Liver (tissue), 9 donors: ENCODE measurements around the gene ACTN1. TPM values are rescaled to one million over a fixed set of nuclear protein-coding genes. Genes with fewer than 3 reads are reported as not detected.

Source experiments
- DNase-seq: peaks from one replicate; pipeline ENCODE4 v3.0.0-alpha.2; 2017; ENCODE audit warnings: low spot score
- H3K27ac ChIP-seq, 2 donors: one replicate each; pipeline ENCODE4 v1.7.0; 2013; ENCODE audit warnings: inconsistent platforms in 2 of 2, low read length in 2 of 2, control low read depth in 1 of 2, low read depth in 1 of 2, mild to moderate bottlenecking in 1 of 2
- H3K27me3 ChIP-seq, 4 donors: one replicate each; pipeline versions ENCODE4 v1.6.1 to v1.7.0; 2013; ENCODE audit warnings: low read length in 3 of 4, inconsistent platforms in 1 of 4, mild to moderate bottlenecking in 1 of 4, moderate library complexity in 1 of 4; ENCODE audit not compliant: control insufficient read depth in 4 of 4, insufficient read depth in 4 of 4
- H3K36me3 ChIP-seq, 4 donors: one replicate each; pipeline versions ENCODE4 v1.6.1 to v1.7.0; 2013; ENCODE audit warnings: low read length in 3 of 4, mild to moderate bottlenecking in 3 of 4, low read depth in 1 of 4, moderate library complexity in 1 of 4; ENCODE audit not compliant: control insufficient read depth in 4 of 4, insufficient read depth in 3 of 4
- H3K4me1 ChIP-seq, 4 donors: one replicate each; pipeline versions ENCODE4 v1.6.1 to v1.7.0; 2013; ENCODE audit warnings: low read length in 3 of 4, mild to moderate bottlenecking in 3 of 4, moderate library complexity in 1 of 4; ENCODE audit not compliant: control insufficient read depth in 4 of 4, insufficient read depth in 4 of 4
- H3K4me3 ChIP-seq, 3 donors: one replicate each; pipeline versions ENCODE4 v1.6.1 to v1.7.0; 2013; ENCODE audit warnings: low read length in 3 of 3, control low read depth in 1 of 3, low read depth in 1 of 3, mild to moderate bottlenecking in 1 of 3
- H3K9ac ChIP-seq, 2 donors: one replicate each; pipeline ENCODE4 v1.7.0; 2013; ENCODE audit warnings: low read length in 2 of 2, mild to moderate bottlenecking in 2 of 2, moderate library complexity in 2 of 2, control low read depth in 1 of 2, low read depth in 1 of 2
- H3K9me3 ChIP-seq, 4 donors: one replicate each; pipeline versions ENCODE4 v1.6.1 to v1.7.0; 2013; ENCODE audit warnings: low read length in 3 of 4; ENCODE audit not compliant: control insufficient read depth in 4 of 4
- ATF3 ChIP-seq: IDR thresholded peaks from 2 replicates; pipeline ENCODE4 v1.6.1; 2016; ENCODE audit warnings: antibody characterized with exemption
- EGR1 ChIP-seq, 2 donors: IDR thresholded peaks; 2 replicates each; pipeline ENCODE4 v1.6.1; 2016 to 2018; ENCODE audit warnings: antibody characterized with exemption in 2 of 2, low read depth in 2 of 2
- FOXA1 ChIP-seq: IDR thresholded peaks from 2 replicates; pipeline ENCODE4 v1.6.1; 2016; ENCODE audit warnings: antibody characterized with exemption
- FOXA2 ChIP-seq: IDR thresholded peaks from 2 replicates; pipeline ENCODE4 v1.6.1; 2016; ENCODE audit warnings: antibody characterized with exemption
- GABPA ChIP-seq, 2 donors: IDR thresholded peaks in 1 of 2; conservative IDR thresholded peaks in 1 of 2; 2 replicates each; pipeline ENCODE4 v1.6.1; 2016; ENCODE audit warnings: antibody characterized with exemption in 2 of 2, mild to moderate bottlenecking in 1 of 2, moderate library complexity in 1 of 2
- HNF4A ChIP-seq, 2 donors: conservative IDR thresholded peaks; 2 replicates each; pipeline ENCODE4 v1.6.1; 2016; ENCODE audit warnings: antibody characterized with exemption in 2 of 2, mild to moderate bottlenecking in 2 of 2
- HNF4G ChIP-seq: IDR thresholded peaks from 2 replicates; pipeline ENCODE4 v1.6.1; 2016; ENCODE audit warnings: antibody characterized with exemption
- JUND ChIP-seq, 2 donors: IDR thresholded peaks; 2 replicates each; pipeline ENCODE4 v1.6.1; 2016; ENCODE audit warnings: antibody characterized with exemption in 2 of 2
- MAX ChIP-seq: IDR thresholded peaks from 2 replicates; pipeline ENCODE4 v1.6.1; 2016; ENCODE audit warnings: antibody characterized with exemption
- RAD21 ChIP-seq, 2 donors: IDR thresholded peaks; 2 replicates each; pipeline ENCODE4 v1.6.1; 2016; ENCODE audit warnings: antibody characterized with exemption in 2 of 2, mild to moderate bottlenecking in 2 of 2
- REST ChIP-seq: IDR thresholded peaks from 2 replicates; pipeline ENCODE4 v1.6.1; 2016; ENCODE audit warnings: antibody characterized with exemption, mild to moderate bottlenecking
- RXRA ChIP-seq, 2 donors: IDR thresholded peaks; 2 replicates each; pipeline ENCODE4 v1.6.1; 2017 to 2018; ENCODE audit warnings: antibody characterized with exemption in 2 of 2, mild to moderate bottlenecking in 1 of 2
- SP1 ChIP-seq: IDR thresholded peaks from 2 replicates; pipeline ENCODE4 v1.6.1; 2018; ENCODE audit warnings: antibody characterized with exemption, mild to moderate bottlenecking
- TAF1 ChIP-seq: conservative IDR thresholded peaks from 2 replicates; pipeline ENCODE4 v1.6.1; 2016; ENCODE audit warnings: antibody characterized with exemption, mild to moderate bottlenecking
- YY1 ChIP-seq: IDR thresholded peaks from 2 replicates; pipeline ENCODE4 v1.6.1; 2016; ENCODE audit warnings: antibody characterized with exemption, mild to moderate bottlenecking
- ZBTB33 ChIP-seq: IDR thresholded peaks from 2 replicates; pipeline ENCODE4 v1.6.1; 2016; ENCODE audit warnings: antibody characterized with exemption
- WGBS: extraction: QIAGEN DNeasy Blood & Tissue Kit; methylation state at CpG from one replicate; pipeline ENCODE4 v1.1.7; 2013; 5-methylcytosine and 5-hydroxymethylcytosine counted together
- polyA plus RNA-seq, 2 donors: library from polyadenylated mRNA; stranded (reverse) in 1 of 2; unstranded in 1 of 2; fragments of 200-250 nt in 1 of 2; fragments of >200 nt in 1 of 2; fragmentation: Nextera tagmentation in 1 of 2; extraction: Ambion mirVana in 1 of 2; gene quantifications; one replicate each; pipeline versions ENCODE4 v1.2.1 to v1.2.3, GENCODE V29; 2013 to 2015
- total RNA-seq, 2 donors: library from RNA; depleted of rRNA; stranded (reverse); fragments of >200 nt; gene quantifications; one replicate each; pipeline ENCODE4 v1.2.3, GENCODE V29; 2014
- donor health status: healthy.
- donor health status: healthy.
- donor health status: healthy.
- donor health status: healthy.
- donor health status: healthy.

ACTN1 gene
- total and polyA plus RNA-seq, 4 donors = 36.2 to 100 (median 63.1) TPM

DNA sequence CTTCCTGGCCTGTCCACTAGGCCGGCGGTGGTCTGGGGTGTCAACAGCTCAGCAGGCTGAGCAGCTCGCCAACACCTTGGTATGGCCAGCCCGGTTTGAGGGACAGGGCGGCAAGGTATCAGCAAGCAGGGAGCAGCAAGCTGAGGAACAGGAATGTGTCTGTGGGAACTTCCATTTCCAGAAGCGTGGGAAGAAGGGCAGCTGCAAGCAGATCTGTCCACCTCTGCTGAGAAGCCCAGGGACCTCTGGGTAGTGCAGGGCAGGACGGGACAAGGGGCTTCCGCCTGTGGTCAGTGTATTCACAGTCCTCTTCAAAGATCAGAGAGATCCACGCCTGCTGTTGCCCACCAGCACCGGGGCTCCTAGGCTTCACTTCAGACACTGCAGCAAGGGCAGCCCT, 36.0 kb downstream of the ACTN1 start:
- H3K4me3 ChIP-seq = no peak overlapping the region
- H3K27me3 ChIP-seq = no peaks in the 10 kb centered on the region
- no peak overlapping the region for H3K9ac ChIP-seq
- H3K36me3 ChIP-seq = no peaks in the 10 kb centered on the region
- no peak overlapping the region for H3K27ac ChIP-seq
- H3K9me3 ChIP-seq = no peaks in the 10 kb centered on the region
- H3K4me1 ChIP-seq = peaks cover 28 to 80% (median 59%) of the 10 kb centered on the region in 4 donors
- 91% methylated on average over 10 of the region's 10 CpGs for WGBS
- DNase-seq = no peak
- TF ChIP-seq GABPA (IDR thresholded peaks at IDR 0.05 in 1 of 2, conservative IDR thresholded peaks at IDR 0.05 in 1 of 2) (no peak), RAD21 (IDR thresholded peaks at IDR 0.05) (no peak), HNF4A (conservative IDR thresholded peaks at IDR 0.05) (no peak), SP1 (no peak), FOXA2 (no peak), ATF3 (no peak), HNF4G (no peak)

DNA sequence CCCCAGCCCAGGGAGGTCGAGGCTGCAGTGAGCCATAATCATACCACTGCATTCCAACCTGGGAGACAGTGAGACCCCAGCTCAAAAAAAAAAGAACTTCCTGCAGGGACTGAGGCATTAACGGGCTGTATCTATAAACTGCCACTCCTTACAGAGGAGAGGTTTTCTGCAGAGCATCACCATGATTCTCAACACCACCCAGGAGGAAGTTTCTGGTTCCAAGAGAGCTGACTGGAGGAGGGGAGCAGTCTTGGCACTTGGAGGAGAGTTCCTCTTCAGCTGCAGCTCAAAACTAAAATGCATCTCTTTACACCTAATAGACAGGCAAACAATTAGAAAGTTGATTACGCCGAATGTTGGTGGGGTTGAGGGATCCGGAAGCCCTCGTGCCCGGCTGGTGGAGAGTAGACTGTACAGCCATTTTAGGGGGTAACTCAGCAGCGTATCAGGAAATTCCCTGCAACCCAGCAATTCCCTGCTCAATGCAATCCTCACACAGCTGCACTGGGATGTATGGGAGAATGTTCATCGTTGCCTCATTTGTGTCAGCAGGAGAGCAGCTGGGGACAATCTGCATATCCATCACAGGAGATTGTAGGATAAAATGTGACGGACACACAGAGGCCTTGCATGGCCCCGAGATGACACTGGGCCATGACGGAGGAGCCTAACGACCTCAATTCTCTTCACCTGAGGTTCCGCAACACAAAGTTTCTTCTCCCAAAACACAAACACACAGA, 36.6 kb downstream of the ACTN1 start:
- no peak overlapping the region for H3K4me3 ChIP-seq
- no peak overlapping the region for H3K9ac ChIP-seq
- H3K4me1 ChIP-seq = peaks cover 26 to 81% (median 57%) of the 10 kb centered on the region in 4 donors
- WGBS = 85% methylated on average over 14 of the region's 14 CpGs
- peak overlapping the region in 1 of 2 donors; percentile 21 for H3K27ac ChIP-seq
- no peak for DNase-seq
- H3K27me3 ChIP-seq = no peaks in the 10 kb centered on the region
- TF ChIP-seq FOXA2 (no peak), ZBTB33 (no peak), YY1 (no peak), JUND (IDR thresholded peaks at IDR 0.05) (no peak), EGR1 (IDR thresholded peaks at IDR 0.05; ENCODE audit: low read depth in 2 of 2) (no peak), RXRA (IDR thresholded peaks at IDR 0.05) (no peak), FOXA1 (no peak), REST (no peak), MAX (no peak), TAF1 (no peak), RAD21 (IDR thresholded peaks at IDR 0.05) (no peak), GABPA (IDR thresholded peaks at IDR 0.05 in 1 of 2, conservative IDR thresholded peaks at IDR 0.05 in 1 of 2) (no peak), HNF4A (conservative IDR thresholded peaks at IDR 0.05) (no peak), HNF4G (no peak), SP1 (no peak)
- no peaks in the 10 kb centered on the region for H3K36me3 ChIP-seq
- H3K9me3 ChIP-seq = no peaks in the 10 kb centered on the region
